ENCODE data around the gene SHANK3.
A peak's percentile ranks its signal among the peaks of the same experiment; 100 is the strongest.
"Not testable (repeated sequence)": the region's sequence is repeated elsewhere in the genome, so short reads cannot be mapped to it uniquely, and the experiment has no call there.

The SHANK3 gene

GRCh38 chr22:50672471-50673230 is at the start of gene SHANK3:
Gene SHANK3, plus strand, starts transcription at chr22:50672823.
- no peak for DNase-seq

GRCh38 chr22:50624347-50625130 is 48.1 kb upstream of the SHANK3 start:
- no peak for DNase-seq

GRCh38 chr22:50625131-50625567 is 47.5 kb upstream of the SHANK3 start:
- DNase-seq = no peak

- no peak for DNase-seq
Observed at GRCh38 chr22:50625568-50626313, 46.9 kb upstream of the SHANK3 start.

- no peak for DNase-seq
Observed at GRCh38 chr22:50626314-50626849, 46.2 kb upstream of the SHANK3 start.

GRCh38 chr22:50626850-50627641 is 45.6 kb upstream of the SHANK3 start:
- DNase-seq = no peak

- DNase-seq = peak; percentile 69
Observed at GRCh38 chr22:50627642-50628542, 44.7 kb upstream of the SHANK3 start, which contains the start of gene ARSA. Gene ARSA, minus strand, starts transcription at chr22:50628152. Its CDS starts 373 bp downstream, at chr22:50627779.

GRCh38 chr22:50628543-50629134 is 44.0 kb upstream of the SHANK3 start:
- no peak for DNase-seq

- no peak for DNase-seq
Observed at GRCh38 chr22:50630376-50630775, 42.2 kb upstream of the SHANK3 start.

GRCh38 chr22:50633086-50633485 is 39.5 kb upstream of the SHANK3 start:
- no peak for DNase-seq

- no peak for DNase-seq
Observed at GRCh38 chr22:50633771-50634170, 38.9 kb upstream of the SHANK3 start.

GRCh38 chr22:50635591-50635990 is 37.0 kb upstream of the SHANK3 start:
- DNase-seq = no peak

- DNase-seq = not testable (repeated sequence)
Observed at GRCh38 chr22:50640296-50640695, 32.3 kb upstream of the SHANK3 start.

GRCh38 chr22:50640857-50641647 is 31.6 kb upstream of the SHANK3 start:
- DNase-seq = no peak

GRCh38 chr22:50641696-50642607 is 30.7 kb upstream of the SHANK3 start:
- DNase-seq = no peak

GRCh38 chr22:50643021-50643820 is 29.4 kb upstream of the SHANK3 start:
- not testable (repeated sequence) for DNase-seq

GRCh38 chr22:50643821-50644101 is 28.9 kb upstream of the SHANK3 start:
- not testable (repeated sequence) for DNase-seq

- DNase-seq = no peak
Observed at GRCh38 chr22:50653256-50653655, 19.4 kb upstream of the SHANK3 start.
